C4-2B (cell line): ENCODE data around the gene SAV1.
"Not testable (repeated sequence)": the region's sequence is repeated elsewhere in the genome, so short reads cannot be mapped to it uniquely, and the experiment has no call there.

Experiments used
- H3K27ac ChIP-seq: fragments of 450-650 bp; 2 replicates; pipeline ENCODE4 v1.5.1; 2017
- ZFX ChIP-seq: fragments of 450-650 bp; IDR thresholded peaks from 2 replicates; pipeline ENCODE4 v1.6.1; 2017
- TF ChIP-seq, protein P1 (sequence below): fragments of 450-650 bp; conservative IDR thresholded peaks from 2 replicates; pipeline ENCODE4 v1.5.1; 2017; ENCODE audit warnings: mild to moderate bottlenecking

The SAV1 gene

DNA sequence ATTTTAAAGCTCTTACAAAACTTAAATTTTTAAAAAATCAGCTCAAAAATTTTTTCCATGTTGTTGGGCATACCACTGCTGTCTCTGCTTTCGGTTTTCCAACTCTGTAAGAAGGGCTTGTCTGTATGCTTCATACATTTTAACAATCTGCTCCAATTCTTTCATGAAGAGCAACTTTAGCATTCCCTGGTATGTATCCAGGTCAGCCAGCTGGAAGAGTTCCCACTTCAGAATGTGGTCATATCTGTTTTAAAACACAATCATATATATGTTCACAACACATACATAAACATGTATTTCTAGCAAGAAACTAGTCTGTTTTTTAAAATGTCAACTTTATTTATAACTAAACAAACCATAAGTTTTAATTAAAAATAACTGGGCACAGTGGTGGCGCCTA lies 33.0 kb downstream of the SAV1 start:
- TF ChIP-seq ZFX = no peak
- TF ChIP-seq, protein P1, sequence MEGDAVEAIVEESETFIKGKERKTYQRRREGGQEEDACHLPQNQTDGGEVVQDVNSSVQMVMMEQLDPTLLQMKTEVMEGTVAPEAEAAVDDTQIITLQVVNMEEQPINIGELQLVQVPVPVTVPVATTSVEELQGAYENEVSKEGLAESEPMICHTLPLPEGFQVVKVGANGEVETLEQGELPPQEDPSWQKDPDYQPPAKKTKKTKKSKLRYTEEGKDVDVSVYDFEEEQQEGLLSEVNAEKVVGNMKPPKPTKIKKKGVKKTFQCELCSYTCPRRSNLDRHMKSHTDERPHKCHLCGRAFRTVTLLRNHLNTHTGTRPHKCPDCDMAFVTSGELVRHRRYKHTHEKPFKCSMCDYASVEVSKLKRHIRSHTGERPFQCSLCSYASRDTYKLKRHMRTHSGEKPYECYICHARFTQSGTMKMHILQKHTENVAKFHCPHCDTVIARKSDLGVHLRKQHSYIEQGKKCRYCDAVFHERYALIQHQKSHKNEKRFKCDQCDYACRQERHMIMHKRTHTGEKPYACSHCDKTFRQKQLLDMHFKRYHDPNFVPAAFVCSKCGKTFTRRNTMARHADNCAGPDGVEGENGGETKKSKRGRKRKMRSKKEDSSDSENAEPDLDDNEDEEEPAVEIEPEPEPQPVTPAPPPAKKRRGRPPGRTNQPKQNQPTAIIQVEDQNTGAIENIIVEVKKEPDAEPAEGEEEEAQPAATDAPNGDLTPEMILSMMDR = no peak
- H3K27ac ChIP-seq = no peak overlapping the region

DNA sequence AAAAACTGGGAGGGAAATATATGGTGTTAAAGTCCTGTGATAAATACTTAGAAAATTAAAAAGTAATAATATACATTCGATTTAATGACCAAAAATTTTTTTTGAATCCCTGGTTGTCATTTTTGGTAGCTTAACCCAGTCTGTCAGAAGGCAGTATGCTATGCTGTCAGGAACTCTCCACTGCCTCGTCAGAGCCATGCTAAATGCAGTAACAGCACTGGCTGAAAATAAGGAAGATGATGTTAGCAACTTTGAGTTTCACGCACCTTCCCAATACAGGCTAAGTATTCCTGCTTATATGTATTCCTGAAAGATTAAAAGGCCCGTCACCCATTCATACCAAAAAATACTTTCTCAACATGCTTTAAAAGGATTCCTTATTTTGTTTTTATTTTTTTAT lies 34.2 kb downstream of the SAV1 start:
- TF ChIP-seq, protein P1 = no peak
- TF ChIP-seq ZFX = no peak
- H3K27ac ChIP-seq = no peak overlapping the region

DNA sequence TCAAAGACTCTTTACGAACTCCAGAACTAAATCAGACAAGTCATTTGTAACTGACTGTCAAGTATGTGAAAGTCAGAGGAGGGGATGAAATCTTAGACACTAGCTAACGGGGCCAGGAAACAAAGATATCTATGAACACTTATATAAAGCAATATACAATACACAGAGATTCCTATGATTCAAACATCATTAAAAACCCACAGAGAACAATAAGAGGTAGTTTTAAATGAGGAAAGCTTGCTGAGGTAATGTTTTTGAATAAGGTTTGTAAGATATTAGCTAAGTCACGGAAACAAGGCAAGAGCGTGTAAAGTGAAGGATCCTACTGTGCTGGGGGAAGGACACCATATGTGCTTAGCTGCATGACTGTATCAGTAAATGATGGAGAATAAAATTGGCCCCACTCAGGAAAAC lies 36.7 kb downstream of the SAV1 start:
- TF ChIP-seq, protein P1 = no peak
- TF ChIP-seq ZFX = no peak
- no peak overlapping the region for H3K27ac ChIP-seq

DNA sequence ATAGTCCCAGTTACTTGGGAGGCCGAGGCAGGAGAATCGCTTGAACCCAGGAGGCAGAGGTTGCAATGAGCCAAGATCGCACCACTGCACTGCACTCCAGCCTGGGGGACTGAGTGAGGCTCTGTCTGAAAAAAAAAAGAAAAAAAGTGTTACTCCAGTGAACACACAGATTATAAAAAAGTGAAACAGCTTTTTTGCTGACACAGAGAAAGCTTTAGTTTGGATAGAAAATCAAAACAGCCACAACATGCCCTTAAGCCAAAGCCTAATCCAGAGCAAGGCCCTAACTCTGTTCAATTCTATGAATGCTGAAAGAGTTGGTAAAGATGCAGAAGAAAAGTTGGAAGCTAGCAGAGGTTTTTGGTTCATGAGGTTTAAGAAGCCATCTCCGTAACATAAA lies 43.2 kb downstream of the SAV1 start:
- not testable (repeated sequence) for H3K27ac ChIP-seq

DNA sequence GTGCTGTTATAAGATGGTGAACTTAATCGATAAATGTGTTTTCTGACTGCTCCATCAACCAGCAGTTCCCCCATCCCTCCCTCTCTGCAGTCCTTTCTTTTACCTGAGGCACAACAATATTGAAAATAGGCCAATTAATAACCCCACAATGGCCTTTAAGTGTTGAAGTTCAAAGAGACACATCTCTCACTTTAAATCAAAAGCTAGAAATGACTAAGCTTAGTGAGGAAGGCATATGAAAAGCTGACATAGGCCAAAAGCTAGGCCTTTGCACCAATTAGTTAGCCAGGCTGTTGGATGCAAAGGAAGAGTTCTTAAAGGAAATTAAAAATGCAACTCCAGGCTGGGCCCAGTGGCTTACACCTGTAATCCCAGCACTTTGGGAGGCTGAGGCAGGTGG lies 43.7 kb downstream of the SAV1 start:
- H3K27ac ChIP-seq = no peak overlapping the region
- TF ChIP-seq, protein P1 = no peak
- no peak for TF ChIP-seq ZFX

DNA sequence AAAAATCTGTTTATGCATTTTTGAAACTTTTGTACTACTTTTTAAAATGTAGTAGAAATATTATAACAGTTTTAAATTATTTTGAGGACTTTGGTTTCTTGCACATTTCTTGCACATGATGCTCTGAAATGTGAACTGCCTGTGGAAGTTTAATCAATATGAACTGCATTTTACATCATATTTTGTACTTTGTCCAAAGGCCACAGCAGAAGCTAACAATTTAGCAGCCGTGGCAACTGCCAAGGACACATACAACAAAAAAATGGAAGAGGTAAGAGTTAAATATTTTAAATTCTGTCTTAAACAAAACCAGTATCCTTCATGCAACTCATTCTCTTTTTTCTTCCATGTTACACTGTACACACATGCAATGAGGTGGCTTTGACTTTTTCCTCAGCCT lies 45.1 kb downstream of the SAV1 start:
- no peak for TF ChIP-seq ZFX
- H3K27ac ChIP-seq = no peak overlapping the region

DNA sequence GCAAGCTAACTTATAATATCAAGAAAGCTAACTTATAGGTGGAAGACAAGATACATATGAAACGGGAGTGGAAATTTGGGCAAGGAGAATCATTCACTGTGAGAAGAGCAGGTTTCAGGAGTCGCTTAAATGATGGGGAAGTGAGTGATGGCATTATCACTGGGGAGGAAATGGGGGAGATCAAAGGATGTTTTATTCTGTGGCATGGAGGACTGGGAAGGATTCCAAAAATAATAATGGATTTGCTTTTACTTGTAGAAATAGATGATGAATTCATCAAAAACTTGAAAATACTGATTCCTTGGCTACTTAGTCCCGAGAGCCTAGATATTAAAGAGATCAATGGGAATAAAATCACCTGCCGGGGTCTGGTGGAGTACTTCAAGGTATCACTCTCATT lies 47.8 kb downstream of the SAV1 start:
- no peak for TF ChIP-seq ZFX
- TF ChIP-seq, protein P1 = no peak
- no peak overlapping the region for H3K27ac ChIP-seq

DNA sequence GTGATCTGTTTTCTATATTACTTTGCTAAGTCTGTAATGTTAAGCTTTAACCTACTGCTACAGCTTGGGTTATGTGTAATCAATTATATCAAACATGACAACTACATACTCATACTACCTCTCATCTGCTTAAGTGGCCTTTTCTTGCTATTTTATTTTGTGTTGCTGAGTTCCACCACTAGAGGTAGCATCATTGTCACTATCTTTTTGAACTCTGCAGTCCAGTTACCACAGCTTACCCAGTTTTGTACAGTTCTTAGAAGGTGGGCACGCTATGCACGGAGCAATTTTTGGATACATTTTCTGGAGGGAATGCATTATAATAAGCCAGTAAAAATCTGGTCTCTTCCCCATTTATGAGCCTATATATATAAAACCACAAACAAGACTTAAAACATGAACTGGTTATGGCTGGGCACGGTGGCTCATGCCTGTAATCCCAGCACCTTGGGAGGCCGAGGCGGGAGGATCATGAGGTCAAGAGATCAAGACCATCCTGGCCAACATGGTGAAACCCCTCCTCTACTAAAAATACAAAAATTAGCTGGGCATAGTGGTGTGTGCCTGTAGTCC lies 48.5 kb downstream of the SAV1 start:
- no peak for TF ChIP-seq ZFX
- TF ChIP-seq, protein P1 = peak; percentile 83
- H3K27ac ChIP-seq = no peak overlapping the region
